NT2/D1 (cell line): ENCODE data around the gene DCBLD1.

Source experiments
- SUZ12 ChIP-seq: IDR thresholded peaks from 2 replicates; pipeline ENCODE4 v1.6.1; 2011; ENCODE audit not compliant: insufficient read length, insufficient read depth; ENCODE audit errors: extremely low read depth
- YY1 ChIP-seq: IDR thresholded peaks from 2 replicates; pipeline ENCODE4 v1.6.1; 2011; ENCODE audit not compliant: insufficient read length, insufficient read depth
- ZNF274 ChIP-seq: IDR thresholded peaks from 2 replicates; pipeline ENCODE4 v1.6.1; 2011; ENCODE audit warnings: mild to moderate bottlenecking, low read depth, low read length

DNA sequence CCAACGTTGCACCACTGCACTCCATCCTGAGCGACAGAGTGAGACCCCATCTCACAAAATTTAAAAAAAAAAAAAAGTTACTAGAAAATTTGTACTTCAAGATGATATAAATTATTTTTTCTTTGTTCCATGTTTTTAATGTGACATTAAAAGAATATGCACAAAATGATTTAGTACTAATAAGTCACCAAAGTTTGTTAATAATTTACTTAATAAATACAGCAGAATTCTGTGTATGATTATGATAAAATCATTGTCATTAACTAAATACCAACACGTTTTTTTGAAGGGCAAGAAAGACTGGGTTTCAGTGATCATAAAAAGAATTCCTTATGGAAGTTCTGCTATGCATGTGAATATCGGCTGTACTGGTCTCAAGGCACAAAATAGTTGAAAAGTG lies 91.7 kb downstream of the DCBLD1 start:
- TF ChIP-seq SUZ12: no peak
- no peak for TF ChIP-seq YY1
- no peak for TF ChIP-seq ZNF274
